Measurements from ENCODE around the gene KEAP1. TPM values are rescaled to one million over a fixed set of nuclear protein-coding genes. Genes with fewer than 3 reads are reported as not detected.

KEAP1 gene
- total RNA-seq, 4 donors from 2014 or later, result 62.1 to 80.3 (median 69.8) TPM

DNA sequence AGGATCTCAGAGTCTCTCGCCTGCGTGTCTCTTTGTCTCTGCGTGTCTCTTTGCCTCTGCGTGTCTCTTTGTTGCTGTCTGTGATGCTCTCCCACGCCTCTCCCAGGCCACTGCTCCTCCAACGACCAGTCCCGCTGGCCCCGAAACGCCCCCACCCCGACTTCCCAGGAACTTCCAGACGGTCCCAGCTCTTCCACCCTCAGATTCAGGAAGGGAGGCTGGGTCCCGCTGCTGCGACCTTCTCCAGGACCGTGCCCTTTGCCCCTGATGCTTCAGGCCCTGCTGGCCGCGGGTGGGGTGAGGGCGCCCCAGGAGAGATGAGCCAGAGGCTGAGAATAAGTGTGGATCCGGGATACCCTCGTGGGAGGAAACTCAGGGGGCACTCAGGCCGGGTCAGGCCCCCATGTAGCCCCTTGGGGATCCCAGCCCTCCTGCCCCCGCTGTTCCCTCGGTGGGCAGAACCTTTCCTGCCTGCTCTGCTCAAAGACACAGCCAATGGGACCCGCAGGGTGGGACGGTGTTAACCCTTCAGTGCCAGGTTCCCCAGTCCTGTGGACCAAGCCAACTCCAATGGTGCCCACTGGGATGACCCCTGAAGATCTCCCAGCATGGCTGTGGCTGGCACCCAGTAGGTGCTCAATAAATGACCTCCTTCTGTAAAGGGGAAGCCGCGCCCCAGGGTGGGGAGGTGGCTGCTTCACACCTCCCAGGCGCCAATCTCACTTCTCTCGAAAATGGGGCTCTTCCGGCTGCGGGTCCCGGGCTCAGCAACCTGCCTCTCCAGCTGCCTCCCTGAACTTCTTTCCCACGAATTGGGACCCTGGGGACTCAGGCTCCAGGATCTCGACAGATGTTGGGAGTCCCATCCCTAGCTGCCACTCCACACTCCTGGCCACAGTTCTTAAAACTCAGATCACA, 15.5 kb upstream of the KEAP1 start:
- Histone ChIP-seq H3K9me3 (no peaks in the 10 kb centered on the region), H3K4me3 (no peak overlapping the region), H3K27ac (no peak overlapping the region), H3K36me3 (no peaks in the 10 kb centered on the region), H3K27me3 (peaks cover 85% of the 10 kb centered on the region), H3K4me1 (peaks cover 0 to 28% (median 4%) of the 10 kb centered on the region in 3 donors)
- TF ChIP-seq POLR2AphosphoS5 (IDR thresholded peaks at IDR 0.05) (no peak), POLR2A (IDR thresholded peaks at IDR 0.05) (no peak), EP300 (IDR thresholded peaks at IDR 0.05) (no peak)
- TF ChIP-seq, protein P1, sequence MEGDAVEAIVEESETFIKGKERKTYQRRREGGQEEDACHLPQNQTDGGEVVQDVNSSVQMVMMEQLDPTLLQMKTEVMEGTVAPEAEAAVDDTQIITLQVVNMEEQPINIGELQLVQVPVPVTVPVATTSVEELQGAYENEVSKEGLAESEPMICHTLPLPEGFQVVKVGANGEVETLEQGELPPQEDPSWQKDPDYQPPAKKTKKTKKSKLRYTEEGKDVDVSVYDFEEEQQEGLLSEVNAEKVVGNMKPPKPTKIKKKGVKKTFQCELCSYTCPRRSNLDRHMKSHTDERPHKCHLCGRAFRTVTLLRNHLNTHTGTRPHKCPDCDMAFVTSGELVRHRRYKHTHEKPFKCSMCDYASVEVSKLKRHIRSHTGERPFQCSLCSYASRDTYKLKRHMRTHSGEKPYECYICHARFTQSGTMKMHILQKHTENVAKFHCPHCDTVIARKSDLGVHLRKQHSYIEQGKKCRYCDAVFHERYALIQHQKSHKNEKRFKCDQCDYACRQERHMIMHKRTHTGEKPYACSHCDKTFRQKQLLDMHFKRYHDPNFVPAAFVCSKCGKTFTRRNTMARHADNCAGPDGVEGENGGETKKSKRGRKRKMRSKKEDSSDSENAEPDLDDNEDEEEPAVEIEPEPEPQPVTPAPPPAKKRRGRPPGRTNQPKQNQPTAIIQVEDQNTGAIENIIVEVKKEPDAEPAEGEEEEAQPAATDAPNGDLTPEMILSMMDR (IDR thresholded peaks at IDR 0.05), result no peak
- no peak for ATAC-seq
- 0 to 15% methylated on average over 8 to 10 of the region's 33 CpGs for WGBS, 2 donors (ENCODE audit: low coverage in 1 of 2)

GRCh38 chr19:10517760-10518443, 14.7 kb upstream of the KEAP1 start:
- Histone ChIP-seq H3K4me3 (peak overlapping the region in 1 of 2 donors; percentile 27), H3K27me3 (peaks cover 92% of the 10 kb centered on the region), H3K4me1 (peaks cover 0 to 28% (median 4%) of the 10 kb centered on the region in 3 donors), H3K9me3 (no peaks in the 10 kb centered on the region), H3K36me3 (no peaks in the 10 kb centered on the region), H3K27ac (no peak overlapping the region)
- TF ChIP-seq EP300 (IDR thresholded peaks at IDR 0.05), result no peak
- no peak for TF ChIP-seq POLR2AphosphoS5 (IDR thresholded peaks at IDR 0.05)
- TF ChIP-seq, protein P1 (IDR thresholded peaks at IDR 0.05), result no peak
- no peak for TF ChIP-seq POLR2A (IDR thresholded peaks at IDR 0.05)
- ATAC-seq, result no peak
- WGBS, 2 donors (ENCODE audit: low coverage in 1 of 2), result 1 to 6% methylated on average over 10 to 13 of the region's 27 CpGs

- WGBS, 2 donors (ENCODE audit: low coverage in 1 of 2), result no CpG with 5 or more reads among the region's 39 CpGs
- Histone ChIP-seq H3K4me1 (peaks cover 0 to 28% (median 4%) of the 10 kb centered on the region in 3 donors), H3K27me3 (peaks cover 98% of the 10 kb centered on the region), H3K27ac (no peak within 1 kb of the TSS), H3K36me3 (no peaks in the 10 kb centered on the region), H3K4me3 (peak within 1 kb of the TSS in 1 of 2 donors; percentile 27), H3K9me3 (no peaks in the 10 kb centered on the region)
- TF ChIP-seq EP300 (IDR thresholded peaks at IDR 0.05), result no peak
- TF ChIP-seq POLR2A (IDR thresholded peaks at IDR 0.05), result no peak
- TF ChIP-seq, protein P1 (IDR thresholded peaks at IDR 0.05), result no peak
- no peak for TF ChIP-seq POLR2AphosphoS5 (IDR thresholded peaks at IDR 0.05)
- no peak for ATAC-seq
Observed at GRCh38 chr19:10517361-10517759, 14.2 kb upstream of the KEAP1 start, which contains the start of gene S1PR5. S1PR5 (minus strand) TSS chr19:10517447; CDS start chr19:10515011, 2,436 bp downstream.

DNA sequence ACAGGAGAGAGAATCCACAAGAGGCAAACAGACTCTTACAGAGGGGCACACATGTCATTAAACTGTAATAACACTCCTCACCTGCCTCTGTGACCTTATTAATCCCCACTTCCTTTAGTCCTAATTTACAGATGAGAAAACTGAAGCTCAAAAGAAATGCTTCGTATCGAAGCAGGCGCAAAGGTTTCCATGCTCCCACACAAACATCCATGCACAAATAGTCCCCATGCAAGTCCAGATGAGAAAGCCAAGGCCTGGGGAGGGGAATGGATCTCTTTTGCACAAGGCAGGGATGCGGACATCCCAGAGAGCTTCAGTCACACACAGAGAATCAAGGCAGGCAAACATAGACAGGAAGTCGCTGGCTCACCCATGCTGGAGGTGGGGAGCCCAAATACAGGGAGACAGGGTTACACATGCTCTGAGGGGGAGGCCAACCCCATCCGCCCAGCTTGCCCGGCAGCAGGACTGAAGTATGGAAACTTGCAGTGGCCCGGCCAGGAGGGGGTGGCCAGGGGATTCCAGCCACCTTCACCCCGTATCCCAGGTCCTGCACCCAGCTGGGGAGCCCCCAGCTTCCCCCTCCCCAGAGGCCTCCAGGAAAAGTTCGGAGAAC, 13.6 kb upstream of the KEAP1 start:
- no peaks in the 10 kb centered on the region for H3K9me3 ChIP-seq
- no peak for ATAC-seq
- H3K36me3 ChIP-seq, result no peaks in the 10 kb centered on the region
- peaks cover 0 to 28% (median 4%) of the 10 kb centered on the region in 3 donors for H3K4me1 ChIP-seq
- TF ChIP-seq, protein P1 (IDR thresholded peaks at IDR 0.05), result no peak
- no peak for TF ChIP-seq POLR2AphosphoS5 (IDR thresholded peaks at IDR 0.05)
- TF ChIP-seq POLR2A (IDR thresholded peaks at IDR 0.05), result no peak
- no peak for TF ChIP-seq EP300 (IDR thresholded peaks at IDR 0.05)
- WGBS, 2 donors (ENCODE audit: low coverage in 1 of 2), result 54 to 62% methylated on average over 3 of the region's 10 CpGs
- peak overlapping the region in 1 of 2 donors; percentile 27 for H3K4me3 ChIP-seq
- peaks cover 100% of the 10 kb centered on the region for H3K27me3 ChIP-seq
- H3K27ac ChIP-seq, result no peak overlapping the region
